Muscle of leg (tissue), 11 donors: ENCODE data around the gene ZMYM5. TPM values are rescaled to one million over a fixed set of nuclear protein-coding genes. Genes with fewer than 3 reads are reported as not detected.
"Not testable (repeated sequence)": the region's sequence is repeated elsewhere in the genome, so short reads cannot be mapped to it uniquely, and the experiment has no call there.

Experiments used
- DNase-seq: peaks from one replicate; pipeline ENCODE4 v3.0.0; 2013
- H3K27ac ChIP-seq: one replicate; pipeline ENCODE4 v1.5.1; 2013; ENCODE audit warnings: mild to moderate bottlenecking, low read length, control low read depth
- H3K27me3 ChIP-seq: one replicate; pipeline ENCODE4 v1.6.1; 2013; ENCODE audit warnings: low read length; ENCODE audit not compliant: control insufficient read depth, insufficient read depth
- H3K36me3 ChIP-seq: one replicate; pipeline ENCODE4 v1.6.1; 2013; ENCODE audit warnings: low read length; ENCODE audit not compliant: control insufficient read depth, insufficient read depth
- H3K4me1 ChIP-seq: one replicate; pipeline ENCODE4 v1.6.1; 2013; ENCODE audit warnings: low read length; ENCODE audit not compliant: control insufficient read depth, insufficient read depth
- H3K4me3 ChIP-seq: one replicate; pipeline ENCODE4 v1.5.1; 2013; ENCODE audit warnings: low read length, control low read depth
- H3K9me3 ChIP-seq: replicated peaks from 2 replicates; pipeline ENCODE4 v1.6.1; 2013; ENCODE audit warnings: low read depth, low read length; ENCODE audit not compliant: control insufficient read depth
- WGBS: methylation state at CpG from one replicate; pipeline ENCODE4 v1.1.5; 2013; ENCODE audit warnings: missing lambda C conversion rate; ENCODE audit not compliant: insufficient coverage; 5-methylcytosine and 5-hydroxymethylcytosine counted together
- polyA plus RNA-seq, 8 donors: library from polyadenylated mRNA; unstranded; fragments of 120-200 nt; gene quantifications; one replicate each; pipeline versions ENCODE4 v1.2.1 to v1.2.3, GENCODE V29; 2013; ENCODE audit warnings: inconsistent platforms in 1 of 8, low replicate concordance in 1 of 8; ENCODE audit not compliant: insufficient read length in 8 of 8, insufficient read depth in 1 of 8
- total RNA-seq: library from RNA; stranded (reverse); fragments of 120-200 nt; gene quantifications from one replicate; pipeline ENCODE4 v1.2.4, GENCODE V29; 2013

Gene ZMYM5
- total and polyA plus RNA-seq, 9 donors, result 9.6 to 15.4 (median 12.2) TPM

DNA sequence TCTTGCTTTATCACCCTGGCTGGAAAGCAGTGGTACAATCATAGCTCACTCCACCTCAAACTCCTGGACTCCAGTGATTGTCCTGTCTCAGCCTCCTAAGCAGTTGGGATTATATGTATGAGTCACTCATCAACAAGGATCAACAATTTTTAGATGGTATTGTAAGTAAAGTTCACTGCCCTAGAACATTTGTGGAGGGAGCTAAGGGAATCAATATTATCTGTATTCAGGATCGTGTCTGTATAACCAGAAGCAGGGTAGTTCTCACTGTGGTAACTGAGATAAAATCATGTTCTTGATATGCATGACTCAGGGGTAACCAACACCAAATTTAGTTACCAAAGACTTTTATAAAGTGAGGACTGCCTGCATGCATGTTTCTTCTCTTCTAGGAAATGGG is 27.0 kb downstream of the ZMYM5 start:
- WGBS, result no CpG with 5 or more reads among the region's 1 CpG
- Histone ChIP-seq H3K36me3 (peaks cover 19% of the 10 kb centered on the region), H3K27me3 (no peaks in the 10 kb centered on the region), H3K9me3 (no peaks in the 10 kb centered on the region), H3K4me3 (no peak overlapping the region), H3K27ac (no peak overlapping the region), H3K4me1 (no peaks in the 10 kb centered on the region)
- DNase-seq, result no peak

DNA sequence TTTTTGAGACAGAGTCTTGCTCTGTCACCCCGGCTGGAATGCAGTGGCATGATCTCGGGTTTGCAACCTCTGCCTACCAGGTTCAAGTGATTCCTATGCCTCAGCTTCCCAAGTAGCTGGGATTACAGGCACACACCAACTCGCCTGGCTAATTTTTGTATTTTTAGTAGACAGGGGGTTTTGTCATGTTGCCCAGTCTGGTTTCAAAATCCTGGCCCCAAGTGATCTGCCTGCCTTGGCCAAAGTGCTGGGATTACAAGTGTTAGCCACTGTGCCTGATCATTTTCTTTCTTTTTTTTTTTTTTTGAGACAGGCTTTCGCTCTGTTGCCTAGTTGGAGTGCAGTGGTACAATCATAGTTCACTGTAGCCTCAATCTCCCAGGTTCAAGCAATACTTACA is 28.7 kb downstream of the ZMYM5 start:
- Histone ChIP-seq H3K4me3 (no peak overlapping the region), H3K36me3 (peaks cover 29% of the 10 kb centered on the region), H3K27me3 (no peaks in the 10 kb centered on the region), H3K4me1 (no peaks in the 10 kb centered on the region), H3K27ac (no peak overlapping the region), H3K9me3 (no peaks in the 10 kb centered on the region)
- DNase-seq, result no peak
- 83% methylated on average over 1 of the region's 4 CpGs for WGBS

DNA sequence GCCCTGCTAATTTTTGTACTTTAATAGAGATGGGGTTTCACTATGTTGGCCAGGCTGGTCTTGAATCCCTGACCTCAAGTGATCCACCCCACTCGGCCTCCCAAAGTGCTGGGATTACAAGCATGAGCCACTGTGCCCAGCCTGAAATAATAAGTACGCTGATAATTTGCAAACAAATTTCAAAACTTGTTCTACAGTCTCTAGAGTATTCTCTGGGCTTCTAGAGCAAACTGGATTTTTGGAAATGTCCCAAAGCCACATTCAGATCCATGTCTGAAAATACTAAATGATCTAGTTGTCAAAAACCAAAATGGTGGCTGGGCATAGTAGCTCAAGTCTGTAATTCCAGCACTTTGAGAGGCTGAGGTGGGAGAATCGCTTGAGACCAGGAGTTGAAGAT is 40.8 kb downstream of the ZMYM5 start:
- no peaks in the 10 kb centered on the region for H3K27me3 ChIP-seq
- H3K27ac ChIP-seq, result no peak overlapping the region
- DNase-seq, result no peak
- 100% methylated on average over 1 of the region's 3 CpGs for WGBS
- no peak overlapping the region for H3K4me3 ChIP-seq
- no peaks in the 10 kb centered on the region for H3K4me1 ChIP-seq
- no peaks in the 10 kb centered on the region for H3K9me3 ChIP-seq
- peaks cover 27% of the 10 kb centered on the region for H3K36me3 ChIP-seq

DNA sequence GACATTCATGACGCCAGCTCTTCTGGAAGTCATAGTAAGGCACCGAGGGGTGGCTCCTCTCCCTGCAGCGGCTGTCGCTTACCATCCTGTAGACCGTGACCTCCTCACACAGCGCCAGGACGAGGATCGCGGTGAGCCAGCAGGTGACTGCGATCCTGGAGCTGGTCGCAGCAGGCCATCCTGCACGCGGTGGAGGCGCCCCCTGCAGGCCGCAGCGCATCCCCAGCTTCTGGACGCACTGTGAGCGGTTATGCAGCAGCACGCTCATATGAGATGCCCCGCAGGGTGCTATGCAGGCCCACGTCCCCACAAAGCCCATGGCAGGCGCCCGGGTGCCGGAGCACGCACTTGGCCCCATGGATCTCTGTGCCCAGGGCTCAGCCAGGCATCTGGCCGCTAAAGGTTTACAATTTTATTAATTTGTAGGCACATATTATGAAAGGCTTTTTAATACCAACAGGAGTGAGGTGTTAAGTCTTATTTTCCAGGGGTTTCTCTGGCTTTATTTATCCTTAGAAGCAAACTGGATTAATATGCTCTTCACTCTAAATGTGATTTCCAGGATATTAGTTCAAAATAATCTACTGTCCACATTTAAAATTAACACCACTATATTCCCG is 45.1 kb downstream of the ZMYM5 start:
- 49% methylated on average over 22 of the region's 27 CpGs for WGBS
- Histone ChIP-seq H3K4me1 (no peaks in the 10 kb centered on the region), H3K27ac (no peak overlapping the region), H3K4me3 (no peak overlapping the region), H3K9me3 (no peaks in the 10 kb centered on the region), H3K36me3 (peaks cover 22% of the 10 kb centered on the region), H3K27me3 (no peaks in the 10 kb centered on the region)
- no peak for DNase-seq

DNA sequence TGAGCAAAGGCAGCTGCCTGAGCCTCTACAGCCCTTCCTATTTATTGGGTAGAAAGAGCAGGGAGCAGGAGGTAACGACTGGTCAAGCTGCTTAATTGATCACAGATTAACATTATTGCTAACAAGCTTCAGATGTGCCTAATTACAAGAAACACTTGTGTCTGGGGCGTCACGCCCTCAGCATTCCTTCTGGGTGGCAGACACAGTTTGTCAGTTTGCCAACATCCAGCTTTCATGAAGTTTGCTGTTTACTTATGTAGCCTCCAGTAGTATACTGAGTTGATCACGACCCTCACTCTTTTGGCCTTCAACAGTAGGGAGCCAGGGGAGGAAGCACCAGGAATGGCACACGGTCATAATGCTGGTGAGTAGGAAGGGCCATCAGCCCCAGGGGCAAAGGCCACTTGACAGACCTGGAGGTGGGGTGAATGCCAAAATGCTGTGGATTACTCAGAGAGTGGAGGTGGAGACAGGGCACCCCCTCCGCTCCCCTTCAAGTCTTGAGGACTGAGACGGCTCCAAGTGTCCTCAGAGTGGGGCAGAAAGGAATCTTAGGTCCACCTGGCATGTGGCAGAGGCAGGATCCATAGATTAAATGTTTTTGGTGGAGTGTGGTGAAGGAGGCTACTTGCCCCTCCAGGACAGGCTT is 45.8 kb downstream of the ZMYM5 start:
- no peak overlapping the region for H3K4me3 ChIP-seq
- 89% methylated on average over 6 of the region's 7 CpGs for WGBS
- H3K9me3 ChIP-seq, result no peaks in the 10 kb centered on the region
- peaks cover 22% of the 10 kb centered on the region for H3K36me3 ChIP-seq
- H3K27ac ChIP-seq, result no peak overlapping the region
- no peak for DNase-seq
- H3K4me1 ChIP-seq, result no peaks in the 10 kb centered on the region
- H3K27me3 ChIP-seq, result no peaks in the 10 kb centered on the region

DNA sequence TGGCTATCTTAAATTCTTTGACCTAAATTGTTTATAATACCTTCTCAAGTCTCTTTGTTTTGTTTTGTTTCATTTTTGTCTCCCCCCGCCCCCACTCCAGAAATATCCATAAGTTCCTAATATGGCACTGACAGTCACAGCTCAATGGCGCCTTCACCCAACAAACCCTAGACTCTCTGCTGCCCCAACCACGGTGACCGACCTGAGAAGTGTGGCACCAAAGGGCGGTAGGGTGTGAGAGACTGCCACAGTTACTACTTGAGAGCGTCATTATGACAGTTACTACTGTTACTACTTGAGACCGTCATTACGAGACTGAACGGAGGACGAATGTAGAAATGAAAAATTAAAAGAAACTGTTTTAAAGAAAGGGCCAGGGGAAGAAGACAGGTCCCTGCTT is 46.3 kb downstream of the ZMYM5 start:
- Histone ChIP-seq H3K27me3 (no peaks in the 10 kb centered on the region), H3K36me3 (peaks cover 22% of the 10 kb centered on the region), H3K27ac (no peak overlapping the region), H3K4me1 (no peaks in the 10 kb centered on the region), H3K9me3 (no peaks in the 10 kb centered on the region), H3K4me3 (no peak overlapping the region)
- no peak for DNase-seq
- 81% methylated on average over 8 of the region's 10 CpGs for WGBS

DNA sequence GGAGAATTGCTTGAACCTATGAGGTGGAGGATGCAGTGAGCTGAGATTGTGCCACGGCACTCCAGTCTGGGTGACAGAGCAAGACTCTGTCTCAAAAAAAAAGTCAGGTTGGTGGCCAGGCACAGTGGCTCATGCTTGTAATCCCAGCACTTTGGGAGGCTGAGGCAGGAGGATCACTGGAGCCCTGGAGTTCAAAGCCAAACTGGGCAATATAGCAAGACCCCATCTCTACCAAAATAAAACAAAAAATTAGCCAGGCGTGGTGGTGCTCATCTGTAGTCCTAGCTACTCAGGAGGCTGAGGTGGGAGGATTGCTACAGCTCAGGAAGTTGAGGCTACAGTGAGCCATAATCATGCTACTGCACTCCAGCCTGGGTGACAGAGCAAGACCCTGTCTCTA is 47.6 kb downstream of the ZMYM5 start:
- H3K4me3 ChIP-seq, H3K27me3 ChIP-seq, DNase-seq, H3K27ac ChIP-seq, H3K4me1 ChIP-seq, H3K9me3 ChIP-seq: not testable (repeated sequence)
- whole genome bisulfite sequencing, result 100% methylated on average over 1 of the region's 2 CpGs
- H3K36me3 ChIP-seq, result peaks cover 22% of the 10 kb centered on the region

DNA sequence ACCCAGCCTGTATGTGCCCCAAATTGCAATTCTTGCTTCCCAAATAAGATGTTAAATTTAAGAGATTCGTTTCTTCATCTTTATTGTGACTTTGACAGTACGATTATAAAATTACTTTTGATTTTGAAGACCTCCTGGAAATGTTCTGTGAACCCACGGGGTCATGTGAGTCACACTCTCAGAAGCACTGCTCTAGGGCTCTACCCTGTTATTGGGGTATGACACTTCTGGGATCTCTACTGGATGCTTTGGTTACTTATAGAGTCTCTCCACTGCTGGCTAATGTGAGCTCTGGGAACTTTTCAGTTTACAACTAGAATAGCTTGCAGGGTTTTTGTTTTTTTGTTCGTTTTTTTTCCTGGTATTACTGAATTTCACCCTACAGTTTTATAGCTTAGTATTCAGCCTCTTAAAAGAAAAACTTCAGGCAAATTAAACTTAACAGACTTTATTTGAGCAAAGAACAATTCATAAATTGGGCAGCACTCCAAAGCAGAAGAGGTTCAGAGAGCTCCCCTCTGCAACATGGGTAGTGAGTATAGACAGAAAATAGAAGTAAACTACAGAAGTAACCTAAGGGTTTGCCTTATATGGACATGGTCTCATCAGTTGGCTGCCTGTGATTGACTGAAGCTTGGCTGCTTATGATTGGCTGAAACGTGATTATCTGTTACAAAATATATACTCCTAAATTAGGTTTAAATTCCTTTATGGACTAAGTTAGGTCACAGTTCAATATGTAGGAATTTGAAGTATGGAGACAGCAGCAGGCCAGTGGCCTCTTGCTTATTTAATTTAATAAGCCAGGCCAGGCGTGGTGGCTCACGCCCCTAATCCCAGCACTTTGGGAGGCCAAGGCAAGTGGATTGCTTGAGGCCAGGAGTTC is 52.2 kb downstream of the ZMYM5 start:
- Histone ChIP-seq H3K4me3 (no peak overlapping the region), H3K9me3 (no peaks in the 10 kb centered on the region), H3K27me3 (no peaks in the 10 kb centered on the region), H3K36me3 (no peaks in the 10 kb centered on the region), H3K27ac (no peak overlapping the region), H3K4me1 (no peaks in the 10 kb centered on the region)
- no peak for DNase-seq
- WGBS, result 98% methylated on average over 4 of the region's 7 CpGs

DNA sequence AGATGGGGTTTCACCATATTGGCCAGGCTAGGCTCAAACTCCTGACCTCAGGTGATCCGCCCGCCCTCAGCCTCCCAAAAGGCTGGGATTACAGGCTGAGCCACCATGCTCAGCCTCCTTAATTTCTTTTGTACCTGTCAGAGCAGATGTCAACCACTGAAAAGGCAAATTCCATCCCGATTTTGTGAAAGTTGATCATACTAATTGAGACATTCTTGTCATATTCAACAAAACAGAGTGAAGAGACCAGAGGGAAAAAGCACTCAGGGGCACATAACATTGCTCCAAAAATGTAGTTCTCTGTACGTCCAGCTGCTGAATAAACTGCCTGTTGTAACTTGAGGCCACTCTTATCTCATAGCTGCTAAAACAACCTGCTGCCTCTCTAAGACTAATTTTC is 53.3 kb downstream of the ZMYM5 start:
- H3K4me3 ChIP-seq, result no peak overlapping the region
- no peaks in the 10 kb centered on the region for H3K4me1 ChIP-seq
- no peaks in the 10 kb centered on the region for H3K36me3 ChIP-seq
- H3K27ac ChIP-seq, result no peak overlapping the region
- DNase-seq, result no peak
- H3K27me3 ChIP-seq, result no peaks in the 10 kb centered on the region
- 100% methylated on average over 2 of the region's 4 CpGs for WGBS
- H3K9me3 ChIP-seq, result no peaks in the 10 kb centered on the region

DNA sequence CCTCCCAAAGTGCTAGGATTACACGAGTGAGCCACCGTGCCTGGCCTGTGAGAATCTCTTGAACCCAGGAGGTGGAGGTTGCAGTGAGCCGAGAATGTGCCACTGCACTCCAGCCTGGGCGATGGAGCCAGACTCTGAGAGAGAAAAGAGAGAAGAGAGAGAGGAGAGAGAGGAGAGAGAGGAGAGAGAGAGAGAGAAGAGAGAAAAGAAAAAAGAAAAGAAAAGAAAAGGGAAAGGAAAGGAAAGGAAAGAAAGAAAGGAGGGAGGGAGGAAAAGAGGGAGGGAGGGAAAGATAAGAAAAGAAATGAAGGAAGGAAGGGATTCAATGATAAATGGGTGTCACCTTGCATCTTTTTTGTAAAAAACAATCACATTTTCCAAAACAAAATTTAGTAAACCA is 57.7 kb downstream of the ZMYM5 start:
- WGBS, result 93% methylated on average over 4 of the region's 4 CpGs
- Histone ChIP-seq H3K27ac (no peak overlapping the region), H3K4me3 (no peak overlapping the region), H3K36me3 (no peaks in the 10 kb centered on the region), H3K4me1 (no peaks in the 10 kb centered on the region), H3K27me3 (no peaks in the 10 kb centered on the region), H3K9me3 (no peaks in the 10 kb centered on the region)
- no peak for DNase-seq
